ENCODE measurements around the gene TAS1R1.

DNA sequence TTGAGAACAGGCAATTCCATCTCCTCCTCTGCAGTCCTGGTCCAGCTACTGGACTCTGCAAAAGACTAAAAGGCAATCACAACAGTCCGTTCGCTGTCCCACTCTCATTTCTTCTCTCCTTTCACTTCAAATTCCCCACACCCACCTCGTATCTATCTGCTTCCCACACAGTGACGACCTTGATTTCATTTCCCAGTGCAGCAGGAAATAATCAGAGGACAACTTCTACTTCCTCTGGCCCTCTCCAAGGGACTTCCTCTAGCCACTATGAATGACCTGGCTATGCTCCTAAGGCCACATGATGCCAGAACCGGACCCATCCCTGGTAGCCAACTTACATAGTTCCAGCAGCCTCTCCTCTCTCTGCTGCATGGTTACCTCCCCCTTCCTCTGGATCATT is 8.8 kb upstream of the TAS1R1 start:
- TF ChIP-seq, protein P1, sequence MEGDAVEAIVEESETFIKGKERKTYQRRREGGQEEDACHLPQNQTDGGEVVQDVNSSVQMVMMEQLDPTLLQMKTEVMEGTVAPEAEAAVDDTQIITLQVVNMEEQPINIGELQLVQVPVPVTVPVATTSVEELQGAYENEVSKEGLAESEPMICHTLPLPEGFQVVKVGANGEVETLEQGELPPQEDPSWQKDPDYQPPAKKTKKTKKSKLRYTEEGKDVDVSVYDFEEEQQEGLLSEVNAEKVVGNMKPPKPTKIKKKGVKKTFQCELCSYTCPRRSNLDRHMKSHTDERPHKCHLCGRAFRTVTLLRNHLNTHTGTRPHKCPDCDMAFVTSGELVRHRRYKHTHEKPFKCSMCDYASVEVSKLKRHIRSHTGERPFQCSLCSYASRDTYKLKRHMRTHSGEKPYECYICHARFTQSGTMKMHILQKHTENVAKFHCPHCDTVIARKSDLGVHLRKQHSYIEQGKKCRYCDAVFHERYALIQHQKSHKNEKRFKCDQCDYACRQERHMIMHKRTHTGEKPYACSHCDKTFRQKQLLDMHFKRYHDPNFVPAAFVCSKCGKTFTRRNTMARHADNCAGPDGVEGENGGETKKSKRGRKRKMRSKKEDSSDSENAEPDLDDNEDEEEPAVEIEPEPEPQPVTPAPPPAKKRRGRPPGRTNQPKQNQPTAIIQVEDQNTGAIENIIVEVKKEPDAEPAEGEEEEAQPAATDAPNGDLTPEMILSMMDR (IDR thresholded peaks at IDR 0.05 in 2 of 3, conservative IDR thresholded peaks at IDR 0.05 in 1 of 3; ENCODE audit: control insufficient read depth in 2 of 3, extremely low read depth in 1 of 3, insufficient read depth in 1 of 3, low read depth in 3 of 3, low read length in 3 of 3), result no peak
- TF ChIP-seq LARP7 (IDR thresholded peaks at IDR 0.05) (no peak), GABPA (IDR thresholded peaks at IDR 0.05; ENCODE audit: low read depth) (no peak), YBX1 (IDR thresholded peaks at IDR 0.05) (no peak), HCFC1 (IDR thresholded peaks at IDR 0.05; ENCODE audit: low read length) (no peak), TCF7 (IDR thresholded peaks at IDR 0.05; ENCODE audit: borderline replicate concordance) (no peak), POLR2AphosphoS5 (IDR thresholded peaks at IDR 0.05; ENCODE audit: low read length) (no peak)
- TF ChIP-seq, protein P2, sequence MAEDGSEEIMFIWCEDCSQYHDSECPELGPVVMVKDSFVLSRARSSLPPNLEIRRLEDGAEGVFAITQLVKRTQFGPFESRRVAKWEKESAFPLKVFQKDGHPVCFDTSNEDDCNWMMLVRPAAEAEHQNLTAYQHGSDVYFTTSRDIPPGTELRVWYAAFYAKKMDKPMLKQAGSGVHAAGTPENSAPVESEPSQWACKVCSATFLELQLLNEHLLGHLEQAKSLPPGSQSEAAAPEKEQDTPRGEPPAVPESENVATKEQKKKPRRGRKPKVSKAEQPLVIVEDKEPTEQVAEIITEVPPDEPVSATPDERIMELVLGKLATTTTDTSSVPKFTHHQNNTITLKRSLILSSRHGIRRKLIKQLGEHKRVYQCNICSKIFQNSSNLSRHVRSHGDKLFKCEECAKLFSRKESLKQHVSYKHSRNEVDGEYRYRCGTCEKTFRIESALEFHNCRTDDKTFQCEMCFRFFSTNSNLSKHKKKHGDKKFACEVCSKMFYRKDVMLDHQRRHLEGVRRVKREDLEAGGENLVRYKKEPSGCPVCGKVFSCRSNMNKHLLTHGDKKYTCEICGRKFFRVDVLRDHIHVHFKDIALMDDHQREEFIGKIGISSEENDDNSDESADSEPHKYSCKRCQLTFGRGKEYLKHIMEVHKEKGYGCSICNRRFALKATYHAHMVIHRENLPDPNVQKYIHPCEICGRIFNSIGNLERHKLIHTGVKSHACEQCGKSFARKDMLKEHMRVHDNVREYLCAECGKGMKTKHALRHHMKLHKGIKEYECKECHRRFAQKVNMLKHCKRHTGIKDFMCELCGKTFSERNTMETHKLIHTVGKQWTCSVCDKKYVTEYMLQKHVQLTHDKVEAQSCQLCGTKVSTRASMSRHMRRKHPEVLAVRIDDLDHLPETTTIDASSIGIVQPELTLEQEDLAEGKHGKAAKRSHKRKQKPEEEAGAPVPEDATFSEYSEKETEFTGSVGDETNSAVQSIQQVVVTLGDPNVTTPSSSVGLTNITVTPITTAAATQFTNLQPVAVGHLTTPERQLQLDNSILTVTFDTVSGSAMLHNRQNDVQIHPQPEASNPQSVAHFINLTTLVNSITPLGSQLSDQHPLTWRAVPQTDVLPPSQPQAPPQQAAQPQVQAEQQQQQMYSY (CRISPR knock-in tag; IDR thresholded peaks at IDR 0.05), result no peak
- TF ChIP-seq, protein P3, sequence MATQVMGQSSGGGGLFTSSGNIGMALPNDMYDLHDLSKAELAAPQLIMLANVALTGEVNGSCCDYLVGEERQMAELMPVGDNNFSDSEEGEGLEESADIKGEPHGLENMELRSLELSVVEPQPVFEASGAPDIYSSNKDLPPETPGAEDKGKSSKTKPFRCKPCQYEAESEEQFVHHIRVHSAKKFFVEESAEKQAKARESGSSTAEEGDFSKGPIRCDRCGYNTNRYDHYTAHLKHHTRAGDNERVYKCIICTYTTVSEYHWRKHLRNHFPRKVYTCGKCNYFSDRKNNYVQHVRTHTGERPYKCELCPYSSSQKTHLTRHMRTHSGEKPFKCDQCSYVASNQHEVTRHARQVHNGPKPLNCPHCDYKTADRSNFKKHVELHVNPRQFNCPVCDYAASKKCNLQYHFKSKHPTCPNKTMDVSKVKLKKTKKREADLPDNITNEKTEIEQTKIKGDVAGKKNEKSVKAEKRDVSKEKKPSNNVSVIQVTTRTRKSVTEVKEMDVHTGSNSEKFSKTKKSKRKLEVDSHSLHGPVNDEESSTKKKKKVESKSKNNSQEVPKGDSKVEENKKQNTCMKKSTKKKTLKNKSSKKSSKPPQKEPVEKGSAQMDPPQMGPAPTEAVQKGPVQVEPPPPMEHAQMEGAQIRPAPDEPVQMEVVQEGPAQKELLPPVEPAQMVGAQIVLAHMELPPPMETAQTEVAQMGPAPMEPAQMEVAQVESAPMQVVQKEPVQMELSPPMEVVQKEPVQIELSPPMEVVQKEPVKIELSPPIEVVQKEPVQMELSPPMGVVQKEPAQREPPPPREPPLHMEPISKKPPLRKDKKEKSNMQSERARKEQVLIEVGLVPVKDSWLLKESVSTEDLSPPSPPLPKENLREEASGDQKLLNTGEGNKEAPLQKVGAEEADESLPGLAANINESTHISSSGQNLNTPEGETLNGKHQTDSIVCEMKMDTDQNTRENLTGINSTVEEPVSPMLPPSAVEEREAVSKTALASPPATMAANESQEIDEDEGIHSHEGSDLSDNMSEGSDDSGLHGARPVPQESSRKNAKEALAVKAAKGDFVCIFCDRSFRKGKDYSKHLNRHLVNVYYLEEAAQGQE (IDR thresholded peaks at IDR 0.05; ENCODE audit: low read depth, low read length), result no peak

All from GM12878 (cell line).